Measurements from ENCODE around the gene RLF.

RLF gene

GRCh38 chr1:40161125-40161887, at the start of gene RLF:
RLF (plus strand) TSS chr1:40161387; CDS start chr1:40161400, 13 bp downstream.
- DNase-seq: peak; percentile 73

GRCh38 chr1:40114400-40114799, 46.8 kb upstream of the RLF start:
- no peak for DNase-seq

- DNase-seq: no peak
These were observed 41.1 kb upstream of the RLF start for GRCh38 chr1:40120128-40120527.

- DNase-seq: no peak
These were observed 38.3 kb upstream of the RLF start for GRCh38 chr1:40122855-40123254.

- DNase-seq: no peak
These were observed 30.3 kb upstream of the RLF start for GRCh38 chr1:40130892-40131291.

GRCh38 chr1:40132383-40133311, 28.5 kb upstream of the RLF start:
- no peak for DNase-seq

- no peak for DNase-seq
These were observed 27.9 kb upstream of the RLF start for GRCh38 chr1:40133312-40133665.

GRCh38 chr1:40133839-40134238, 27.3 kb upstream of the RLF start:
- DNase-seq: no peak

GRCh38 chr1:40140211-40140973, 20.8 kb upstream of the RLF start:
- no peak for DNase-seq

- DNase-seq: no peak
These were observed 19.2 kb upstream of the RLF start for GRCh38 chr1:40141878-40142535.

- DNase-seq: peak; percentile 65
These were observed 17.2 kb upstream of the RLF start for GRCh38 chr1:40143891-40144575.

GRCh38 chr1:40151457-40152079, 9.6 kb upstream of the RLF start:
- no peak for DNase-seq

- DNase-seq: no peak
These were observed 8.0 kb upstream of the RLF start for GRCh38 chr1:40153073-40153770.

- DNase-seq: no peak
These were observed 6.1 kb upstream of the RLF start for GRCh38 chr1:40155135-40155534.

- no peak for DNase-seq
These were observed 5.3 kb upstream of the RLF start for GRCh38 chr1:40155910-40156309.

GRCh38 chr1:40160806-40161124, 422 bp upstream of the RLF start:
- no peak for DNase-seq

- no peak for DNase-seq
These were observed 756 bp downstream of the RLF start for GRCh38 chr1:40161888-40162397.

- DNase-seq: no peak
These were observed 1.7 kb downstream of the RLF start for GRCh38 chr1:40162753-40163441.

GRCh38 chr1:40167317-40167716, 6.1 kb downstream of the RLF start:
- no peak for DNase-seq

GRCh38 chr1:40171036-40171435, 9.8 kb downstream of the RLF start:
- DNase-seq: no peak
